Occipital lobe (tissue), 2 donors: ENCODE data around the gene PGAP6. TPM values are rescaled to one million over a fixed set of nuclear protein-coding genes. Genes with fewer than 3 reads are reported as not detected.
"Not testable (repeated sequence)": the region's sequence is repeated elsewhere in the genome, so short reads cannot be mapped to it uniquely, and the experiment has no call there.

ENCODE experiments used
- DNase-seq: peaks from one replicate; lab custom pipeline; 2025; lab: John Stamatoyannopoulos, UW
- total RNA-seq: library from RNA; depleted of rRNA; stranded (reverse); fragments of >200 nt; gene quantifications from one replicate; pipeline ENCODE4 v1.2.3, GENCODE V29; 2014

PGAP6 gene
- total RNA-seq, 1 donor from 2014 or later, result 14.3 TPM

- no peak for DNase-seq
Observed at GRCh38 chr16:379183-379960, 2.4 kb downstream of the PGAP6 start.

- DNase-seq, result no peak
Observed at GRCh38 chr16:378821-379182, 3.0 kb downstream of the PGAP6 start.

GRCh38 chr16:378113-378820, 3.5 kb downstream of the PGAP6 start:
- not testable (repeated sequence) for DNase-seq

GRCh38 chr16:377419-377951, 4.3 kb downstream of the PGAP6 start:
- DNase-seq, result no peak

GRCh38 chr16:376817-377418, 4.9 kb downstream of the PGAP6 start:
- DNase-seq, result no peak

GRCh38 chr16:375927-376816, 5.6 kb downstream of the PGAP6 start:
- no peak for DNase-seq

DNA sequence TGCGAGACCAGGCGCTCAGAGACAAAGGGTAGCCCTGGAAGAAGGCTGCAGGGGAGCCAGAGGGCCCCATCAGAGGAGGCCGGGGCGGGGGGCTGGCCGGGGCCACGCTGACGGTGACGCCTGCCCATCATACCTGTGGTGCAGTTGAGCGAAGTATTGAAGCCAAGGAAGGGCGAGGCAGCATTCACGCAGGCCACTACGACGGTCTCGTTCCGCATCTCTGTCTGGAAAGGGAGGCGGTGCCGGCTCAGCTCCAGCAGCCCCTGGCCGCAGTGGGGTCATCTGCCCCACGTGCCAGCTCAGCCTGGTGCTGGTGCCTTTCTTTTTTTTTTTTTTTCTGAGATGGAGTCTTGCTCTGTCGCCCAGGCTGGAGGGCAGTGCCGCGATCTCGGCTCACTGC, 6.6 kb downstream of the PGAP6 start:
- DNase-seq, result no peak

DNA sequence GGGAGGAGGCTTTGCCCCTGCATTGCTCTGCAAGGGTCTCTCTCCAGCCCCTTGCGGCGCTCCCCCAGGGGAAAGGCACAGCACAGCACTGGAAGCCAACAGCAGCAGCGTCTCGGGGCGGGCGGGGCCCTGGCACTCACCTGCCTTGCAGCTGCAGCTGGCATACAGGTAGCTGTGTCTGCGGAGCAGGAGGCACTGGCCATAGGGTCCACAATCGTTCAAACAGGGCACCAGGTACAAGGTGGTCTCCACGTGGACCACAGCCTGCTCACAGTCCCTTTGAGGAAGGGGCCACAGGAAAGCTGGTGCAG, 7.2 kb downstream of the PGAP6 start:
- DNase-seq, result no peak

DNA sequence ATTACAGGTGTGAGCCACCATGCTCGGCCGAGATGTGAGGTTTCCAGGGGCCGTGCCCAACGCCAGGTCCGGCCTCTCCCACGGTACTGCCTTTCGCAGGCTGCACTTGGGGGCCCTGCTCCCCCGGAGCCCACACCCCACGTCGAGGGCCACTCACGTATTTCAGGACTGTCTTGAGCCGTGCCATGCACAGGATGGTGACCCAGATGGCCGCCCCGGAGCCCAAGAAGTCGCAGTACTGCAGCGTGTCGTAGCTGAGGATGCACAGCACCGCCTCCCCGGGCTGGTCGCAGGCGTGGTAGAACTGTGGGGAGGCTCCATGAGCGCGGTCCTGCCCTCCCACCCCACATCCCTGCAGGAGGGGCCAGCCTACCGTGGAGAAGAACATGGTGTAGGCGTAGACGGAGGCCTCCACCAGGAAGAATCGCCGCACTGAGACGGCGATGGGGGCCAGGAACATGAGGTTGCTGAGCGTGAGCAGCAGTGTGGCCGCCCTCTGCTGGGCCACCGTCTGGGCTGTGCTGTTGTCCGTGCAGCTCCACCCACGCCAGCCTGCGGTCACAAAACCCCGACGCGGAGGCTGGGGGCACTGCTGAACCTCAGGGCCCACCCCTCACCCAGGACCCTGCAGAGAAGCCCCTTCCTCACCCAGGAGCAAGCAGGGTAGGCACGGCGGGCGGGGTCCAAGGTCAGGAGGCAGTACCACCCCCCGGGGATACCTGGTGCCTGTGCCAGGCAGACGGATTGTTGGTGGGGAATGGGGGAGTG, 7.7 kb downstream of the PGAP6 start:
- DNase-seq, result no peak

- DNase-seq, result no peak
Observed at GRCh38 chr16:373020-373598, 8.7 kb downstream of the PGAP6 start.

DNA sequence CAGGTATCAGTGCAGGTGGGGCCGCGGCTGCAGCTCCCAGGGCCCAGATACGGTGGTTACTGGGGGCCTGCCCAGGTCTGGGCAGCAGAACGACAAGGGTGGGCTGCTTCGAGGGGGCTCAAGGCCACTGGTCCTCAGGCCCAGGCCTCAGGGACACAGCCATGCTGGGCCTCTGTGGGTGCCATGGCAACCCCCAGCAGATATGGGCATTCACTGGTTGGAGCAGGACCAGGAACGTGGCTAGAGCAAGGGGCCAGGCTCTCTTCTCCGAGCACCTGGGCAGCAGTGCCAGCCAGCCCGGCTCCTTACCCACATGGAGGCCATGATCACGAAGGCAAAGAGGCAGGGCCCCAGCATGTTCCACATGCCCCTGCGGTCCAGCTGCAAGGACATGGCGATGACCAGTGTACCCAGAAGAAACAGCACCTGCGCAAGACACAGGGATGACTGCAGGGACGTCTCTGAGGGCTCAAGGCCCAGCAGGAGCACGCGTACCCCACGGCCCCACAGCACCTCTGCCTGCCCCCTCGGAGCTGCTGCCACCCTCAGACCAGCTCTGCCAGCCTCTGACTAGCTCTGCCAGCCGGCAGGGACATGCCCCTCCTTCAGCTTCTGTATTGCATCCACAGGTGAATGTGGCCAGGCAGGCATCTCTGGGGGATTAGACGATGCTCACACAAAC, 9.3 kb downstream of the PGAP6 start:
- DNase-seq, result no peak

- no peak for DNase-seq
Observed at GRCh38 chr16:371515-372301, 10.1 kb downstream of the PGAP6 start.

- no peak for DNase-seq
Observed at GRCh38 chr16:370979-371514, 10.7 kb downstream of the PGAP6 start.

GRCh38 chr16:370443-370842, 11.3 kb downstream of the PGAP6 start, which contains the start of gene MRPL28:
MRPL28 (minus strand) TSS chr16:370538; CDS start chr16:370218, 320 bp downstream.
- peak; percentile 91 for DNase-seq

GRCh38 chr16:369866-370436, 11.8 kb downstream of the PGAP6 start:
- no peak for DNase-seq

GRCh38 chr16:369275-369865, 12.4 kb downstream of the PGAP6 start:
- no peak for DNase-seq

DNA sequence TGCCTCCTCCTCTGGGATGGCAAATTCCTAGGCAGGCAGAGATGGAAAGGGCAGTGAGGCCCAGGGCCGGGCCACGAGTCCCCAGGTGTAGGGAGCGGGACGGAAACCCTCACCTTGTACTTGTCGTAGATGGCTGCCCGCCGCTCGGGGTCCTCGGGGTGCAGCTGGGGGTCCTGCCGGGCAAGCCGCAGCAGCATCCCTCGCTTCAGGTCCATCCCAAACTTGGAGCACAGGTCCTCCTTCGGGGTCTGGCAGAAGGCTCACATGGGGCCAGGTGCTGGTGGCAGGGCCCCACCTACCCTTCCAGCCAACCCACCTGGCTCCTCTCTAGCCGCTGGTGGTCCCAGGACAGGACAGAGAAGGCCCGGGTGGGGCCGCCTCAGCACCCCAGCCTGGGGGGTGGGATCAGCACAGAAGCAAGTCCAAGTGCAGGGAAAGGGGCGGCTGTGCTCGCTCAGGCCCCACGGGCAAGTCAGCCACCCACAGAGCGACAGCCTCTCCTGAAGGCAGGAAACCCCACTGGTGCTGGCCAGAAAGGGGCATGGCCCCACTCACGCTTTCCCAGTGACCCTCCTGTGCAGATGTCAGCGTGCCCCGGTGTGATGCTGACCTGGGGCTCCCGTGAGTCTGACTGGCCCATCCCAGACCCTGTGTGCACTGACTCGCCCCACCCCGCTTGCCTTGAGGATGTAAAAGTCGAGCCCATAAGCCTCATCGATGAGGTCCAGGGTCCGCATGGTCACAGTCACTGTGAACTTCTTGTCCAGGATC, 13.2 kb downstream of the PGAP6 start:
- no peak for DNase-seq
